HepG2 (cell line): Measurements from ENCODE around the gene KNL1. TPM values are rescaled to one million over a fixed set of nuclear protein-coding genes. Genes with fewer than 3 reads are reported as not detected.

ENCODE experiments used
- ARHGAP35 ChIP-seq: sonication (generic); formaldehyde crosslinking; IDR thresholded peaks from 2 replicates; pipeline ENCODE4 v1.9.0; 2022; ENCODE audit warnings: mild to moderate bottlenecking, inconsistent platforms, moderate library complexity, missing genetic modification reagents, borderline replicate concordance
- ATF2 ChIP-seq: sonication (generic); formaldehyde crosslinking; IDR thresholded peaks from 2 replicates; pipeline ENCODE4 v1.4.0; 2020; ENCODE audit warnings: missing genetic modification reagents
- ETV6 ChIP-seq: sonication (generic); formaldehyde crosslinking; conservative IDR thresholded peaks from 2 replicates; pipeline ENCODE4 v1.4.0; 2020; ENCODE audit warnings: missing genetic modification reagents
- GMEB1 ChIP-seq: sonication (generic); formaldehyde crosslinking; IDR thresholded peaks from 2 replicates; pipeline ENCODE4 v1.5.1; 2020; ENCODE audit warnings: missing genetic modification reagents, mild to moderate bottlenecking, borderline replicate concordance
- KAT2B ChIP-seq: fragments of 150-350 bp; IDR thresholded peaks from 2 replicates; pipeline ENCODE4 v1.6.1; 2014; ENCODE audit warnings: low read depth, low read length, borderline replicate concordance
- KLF11 ChIP-seq: IDR thresholded peaks from 2 replicates; pipeline ENCODE4 v1.6.1; 2016; ENCODE audit warnings: missing compliant biosample characterization
- KLF15 ChIP-seq: sonication (generic); formaldehyde crosslinking; IDR thresholded peaks from 2 replicates; pipeline ENCODE4 v1.8.1; 2023; ENCODE audit warnings: borderline replicate concordance, mild to moderate bottlenecking, inconsistent platforms, missing genetic modification reagents, mixed read lengths
- KLF6 ChIP-seq: IDR thresholded peaks from 2 replicates; pipeline ENCODE4 v1.8.0; 2016; ENCODE audit warnings: missing biosample characterization, missing genetic modification reagents
- MED1 ChIP-seq: sonication (generic); formaldehyde crosslinking; IDR thresholded peaks from 2 replicates; pipeline ENCODE4 v1.4.0; 2020; ENCODE audit warnings: missing genetic modification reagents
- MXD1 ChIP-seq: sonication (generic); formaldehyde crosslinking; IDR thresholded peaks from 2 replicates; pipeline ENCODE4 v1.4.0; 2020; ENCODE audit warnings: mild to moderate bottlenecking, missing genetic modification reagents
- NR2C2 ChIP-seq: sonication (generic); formaldehyde crosslinking; IDR thresholded peaks from 2 replicates; pipeline ENCODE4 v1.4.0; 2020; ENCODE audit warnings: missing genetic modification reagents, mild to moderate bottlenecking, moderate library complexity, borderline replicate concordance
- PATZ1 ChIP-seq: sonication (generic); formaldehyde crosslinking; IDR thresholded peaks from 2 replicates; pipeline ENCODE4 v1.4.0; 2020; ENCODE audit warnings: missing genetic modification reagents
- SALL1 ChIP-seq: sonication (generic); formaldehyde crosslinking; IDR thresholded peaks from 2 replicates; pipeline ENCODE4 v1.8.0; 2022; ENCODE audit warnings: mild to moderate bottlenecking, missing genetic modification reagents
- SNAPC4 ChIP-seq: sonication (generic); formaldehyde crosslinking; IDR thresholded peaks from 2 replicates; pipeline ENCODE4 v1.4.0; 2020; ENCODE audit warnings: mild to moderate bottlenecking, missing genetic modification reagents
- YEATS2 ChIP-seq: sonication (generic); formaldehyde crosslinking; IDR thresholded peaks from 2 replicates; pipeline ENCODE4 v1.4.0; 2020; ENCODE audit warnings: missing genetic modification reagents, borderline replicate concordance
- ZNF615 ChIP-seq: sonication (generic); formaldehyde crosslinking; IDR thresholded peaks from 2 replicates; pipeline ENCODE4 v1.5.0; 2020; ENCODE audit warnings: mild to moderate bottlenecking, missing genetic modification reagents, borderline replicate concordance
- polyA plus RNA-seq, 8 experiments: library from polyadenylated mRNA; depleted of rRNA in 3 of 8; stranded (reverse) in 7 of 8; unstranded in 1 of 8; fragments of >200 nt; fragmentation: Illumina TruSeq in 4 of 8; extraction: Trizol in 4 of 8; gene quantifications; 2 replicates each; pipeline versions ENCODE4 v1.2.1 to v1.2.3, GENCODE V29; 2011 to 2016; ENCODE audit warnings: low read depth in 4 of 8, missing spikeins in 1 of 8, mixed read lengths in 1 of 8; ENCODE audit not compliant: insufficient read depth in 1 of 8
- total RNA-seq, 5 experiments: library from RNA; depleted of rRNA; stranded (reverse); fragments of >200 nt; fragmentation: Illumina TruSeq; extraction: Trizol; gene quantifications; 2 replicates each; pipeline ENCODE4 v1.2.3, GENCODE V29; 2016; ENCODE audit warnings: low read depth in 1 of 5

KNL1 gene
- total and polyA plus RNA-seq, 2 of the 13 experiments (the other 11 are each of a cell fraction or from before 2014, with no cell fraction given) = 8.0 to 21.4 TPM

GRCh38 chr15:40569129-40569953, 24.7 kb upstream of the KNL1 start, which contains the start of gene RPUSD2 (continued):
- TF ChIP-seq YEATS2 (CRISPR knock-in tag) = peak; percentile 81
- peak; percentile 77; the same call in 1 of the 2 replicates for TF ChIP-seq MXD1 (CRISPR knock-in tag)
- TF ChIP-seq ARHGAP35 (CRISPR knock-in tag) = 0 out of 2 replicates have a peak, but pooled peaks have one; percentile 62
- peak; percentile 92 for TF ChIP-seq PATZ1 (CRISPR knock-in tag)
- TF ChIP-seq NR2C2 = no peak; the same call in 1 of the 2 replicates
- TF ChIP-seq KAT2B = no peak
- TF ChIP-seq MED1 = peak; percentile 47; the same call in 1 of the 2 replicates
- no peak for TF ChIP-seq KLF11 (CRISPR knock-in tag)
- TF ChIP-seq GMEB1 = peak; percentile 67
- peak; percentile 81 for TF ChIP-seq SALL1 (CRISPR knock-in tag)
- TF ChIP-seq ETV6 (CRISPR knock-in tag) = peak; percentile 58; the same call in 1 of the 2 replicates
- no peak for TF ChIP-seq KLF15 (CRISPR knock-in tag)
- TF ChIP-seq ZNF615 (CRISPR knock-in tag) = peak; percentile 86; the same call in 1 of the 2 replicates
- TF ChIP-seq ATF2 = 0 out of 2 replicates have a peak, but pooled peaks have one; percentile 41
- peak; percentile 46; the same call in 1 of the 2 replicates for TF ChIP-seq KLF6
- TF ChIP-seq SNAPC4 (CRISPR knock-in tag) = peak; percentile 28; the same call in 1 of the 2 replicates
